ENCODE results near the gene MTRR.
A peak's percentile ranks its signal among the peaks of the same experiment; 100 is the strongest.

Gene MTRR

DNA sequence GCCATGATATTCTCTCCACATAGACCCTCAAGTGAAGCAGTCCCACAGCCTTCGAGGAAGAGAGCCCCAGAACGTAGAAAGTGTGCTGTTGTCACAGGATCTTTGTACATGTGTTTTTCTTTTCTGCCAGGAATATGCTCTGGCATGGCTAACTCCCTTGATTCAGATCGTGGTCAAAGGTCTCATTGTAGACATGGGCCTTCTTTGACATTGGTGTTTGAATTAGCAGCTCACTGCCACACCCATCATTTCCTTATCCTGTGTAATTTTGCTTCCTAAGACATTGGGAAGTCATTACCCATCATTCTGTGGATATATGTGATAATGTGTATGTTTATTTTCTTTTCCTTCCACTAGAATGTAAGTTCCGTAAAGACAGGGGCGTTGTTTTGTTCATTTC, 25.5 kb downstream of the MTRR start:
- TF ChIP-seq, protein P1, sequence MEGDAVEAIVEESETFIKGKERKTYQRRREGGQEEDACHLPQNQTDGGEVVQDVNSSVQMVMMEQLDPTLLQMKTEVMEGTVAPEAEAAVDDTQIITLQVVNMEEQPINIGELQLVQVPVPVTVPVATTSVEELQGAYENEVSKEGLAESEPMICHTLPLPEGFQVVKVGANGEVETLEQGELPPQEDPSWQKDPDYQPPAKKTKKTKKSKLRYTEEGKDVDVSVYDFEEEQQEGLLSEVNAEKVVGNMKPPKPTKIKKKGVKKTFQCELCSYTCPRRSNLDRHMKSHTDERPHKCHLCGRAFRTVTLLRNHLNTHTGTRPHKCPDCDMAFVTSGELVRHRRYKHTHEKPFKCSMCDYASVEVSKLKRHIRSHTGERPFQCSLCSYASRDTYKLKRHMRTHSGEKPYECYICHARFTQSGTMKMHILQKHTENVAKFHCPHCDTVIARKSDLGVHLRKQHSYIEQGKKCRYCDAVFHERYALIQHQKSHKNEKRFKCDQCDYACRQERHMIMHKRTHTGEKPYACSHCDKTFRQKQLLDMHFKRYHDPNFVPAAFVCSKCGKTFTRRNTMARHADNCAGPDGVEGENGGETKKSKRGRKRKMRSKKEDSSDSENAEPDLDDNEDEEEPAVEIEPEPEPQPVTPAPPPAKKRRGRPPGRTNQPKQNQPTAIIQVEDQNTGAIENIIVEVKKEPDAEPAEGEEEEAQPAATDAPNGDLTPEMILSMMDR (IDR thresholded peaks at IDR 0.05; ENCODE audit: control extremely low read depth, extremely low read depth, low read depth, missing control alignments) = no peak
- POLR2A ChIA-PET = no interaction called here
- CTCF ChIA-PET = no interaction called here
- no peak for DNase-seq (ENCODE audit: extremely low spot score)

DNA sequence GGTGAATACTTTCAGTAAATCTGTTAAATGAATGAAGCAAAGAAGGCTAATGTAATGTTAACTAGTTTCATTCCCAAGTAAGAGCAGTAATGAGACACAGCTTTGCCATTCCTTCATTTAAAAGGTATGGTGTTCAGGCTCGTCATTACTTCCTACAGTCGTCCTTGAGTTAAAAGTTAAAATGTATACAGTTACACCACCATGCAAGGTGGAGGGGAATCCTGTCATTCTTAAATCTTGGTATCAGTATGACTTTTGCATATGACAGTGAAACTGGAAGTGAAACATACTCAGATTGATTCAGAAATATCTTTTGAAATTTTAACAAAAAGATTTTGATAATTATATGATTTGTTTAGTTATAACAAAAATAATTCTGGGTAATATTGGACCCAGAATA, 25.9 kb downstream of the MTRR start:
- ChIA-PET POLR2A (no interaction called here), CTCF (no interaction called here)
- peak; percentile 25 for DNase-seq (ENCODE audit: extremely low spot score)
- TF ChIP-seq, protein P1 (IDR thresholded peaks at IDR 0.05; ENCODE audit: control extremely low read depth, extremely low read depth, low read depth, missing control alignments) = no peak

- no peak for DNase-seq (ENCODE audit: extremely low spot score)
- POLR2A ChIA-PET = no interaction called here
- TF ChIP-seq, protein P1 (IDR thresholded peaks at IDR 0.05; ENCODE audit: control extremely low read depth, extremely low read depth, low read depth, missing control alignments) = no peak
- CTCF ChIA-PET = interaction anchor here (0.7 to 1.5 kb wide), 5 partner anchors 9 to 19 kb away, joined by 3 to 10 read pairs (median 4); no protein-coding TSS in a partner anchor
Measured at GRCh38 chr5:7897014-7897600, 28.2 kb downstream of the MTRR start.

- ChIA-PET POLR2A (no interaction called here), CTCF (interaction anchor here (1.0 to 1.4 kb wide), 2 partner anchors 14 to 16 kb away, joined by 4 read pairs; no protein-coding TSS in a partner anchor)
- no peak for DNase-seq (ENCODE audit: extremely low spot score)
- TF ChIP-seq, protein P1 (IDR thresholded peaks at IDR 0.05; ENCODE audit: control extremely low read depth, extremely low read depth, low read depth, missing control alignments) = no peak
Measured at GRCh38 chr5:7902201-7902600, 33.3 kb downstream of the MTRR start.

- DNase-seq (ENCODE audit: extremely low spot score) = no peak
- POLR2A ChIA-PET = no interaction called here
- CTCF ChIA-PET = interaction anchor here (1.0 kb wide), 1 partner anchor 16 kb away, joined by 4 read pairs; no protein-coding TSS in a partner anchor
- TF ChIP-seq, protein P1 (IDR thresholded peaks at IDR 0.05; ENCODE audit: control extremely low read depth, extremely low read depth, low read depth, missing control alignments) = no peak
Measured at GRCh38 chr5:7902666-7903625, 34.0 kb downstream of the MTRR start.

DNA sequence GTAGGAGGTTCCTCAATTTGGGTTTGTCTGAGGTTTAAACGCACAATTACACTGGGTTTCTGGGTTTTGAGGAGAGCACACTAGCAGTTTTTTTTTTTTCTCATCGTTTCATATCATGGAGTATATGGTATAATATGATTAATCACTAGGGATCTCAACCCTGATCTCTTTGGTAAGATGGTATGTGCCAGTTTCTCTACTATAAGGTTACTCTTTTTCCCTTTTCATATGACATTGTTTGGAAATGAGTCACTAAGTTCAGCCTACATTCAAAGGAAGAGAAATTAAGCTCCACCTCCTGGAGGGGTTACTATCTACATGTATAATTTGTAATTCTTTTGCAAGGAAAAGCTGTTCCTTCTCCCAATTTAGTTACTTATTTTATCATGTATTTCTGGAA, 35.2 kb downstream of the MTRR start:
- no peak for DNase-seq (ENCODE audit: extremely low spot score)
- TF ChIP-seq, protein P1 (IDR thresholded peaks at IDR 0.05; ENCODE audit: control extremely low read depth, extremely low read depth, low read depth, missing control alignments) = no peak
- POLR2A ChIA-PET = no interaction called here
- CTCF ChIA-PET = interaction anchor here (1.0 to 1.5 kb wide), 2 partner anchors 23 to 31 kb away, joined by 3 read pairs; no protein-coding TSS in a partner anchor

All from GM10248 (cell line).